NB4 (cell line): Measurements from ENCODE around the gene BORCS6.
A peak's percentile ranks its signal among the peaks of the same experiment; 100 is the strongest.
"Not testable (repeated sequence)": the region's sequence is repeated elsewhere in the genome, so short reads cannot be mapped to it uniquely, and the experiment has no call there.

Source experiments
- DNase-seq: peaks from one replicate; pipeline ENCODE4 v3.0.0; 2010; ENCODE audit warnings: low read depth
- H3K4me3 ChIP-seq: one replicate; pipeline ENCODE4 v1.5.1; 2011; ENCODE audit warnings: mild to moderate bottlenecking, low read depth, low read length, moderate library complexity
- MYC ChIP-seq: IDR thresholded peaks from 2 replicates; pipeline ENCODE4 v1.6.1; 2011; ENCODE audit warnings: low read depth, low read length
- POLR2A ChIP-seq: IDR thresholded peaks from 2 replicates; pipeline ENCODE4 v1.6.1; 2011; ENCODE audit warnings: mild to moderate bottlenecking; ENCODE audit not compliant: insufficient read length; ENCODE audit errors: extremely low read depth
- TF ChIP-seq, protein P1 (sequence below): IDR thresholded peaks from one replicate; pipeline ENCODE4 v1.5.1; 2012; ENCODE audit warnings: low read depth, low read length
- TF ChIP-seq, protein P2 (sequence below): IDR thresholded peaks from 2 replicates; pipeline ENCODE4 v1.6.1; 2011; ENCODE audit warnings: low read depth, low read length

BORCS6 gene

GRCh38 chr17:8220783-8221662, 31.0 kb upstream of the BORCS6 start:
- TF ChIP-seq POLR2A (no peak), MYC (peak; percentile 85)
- TF ChIP-seq, protein P1, sequence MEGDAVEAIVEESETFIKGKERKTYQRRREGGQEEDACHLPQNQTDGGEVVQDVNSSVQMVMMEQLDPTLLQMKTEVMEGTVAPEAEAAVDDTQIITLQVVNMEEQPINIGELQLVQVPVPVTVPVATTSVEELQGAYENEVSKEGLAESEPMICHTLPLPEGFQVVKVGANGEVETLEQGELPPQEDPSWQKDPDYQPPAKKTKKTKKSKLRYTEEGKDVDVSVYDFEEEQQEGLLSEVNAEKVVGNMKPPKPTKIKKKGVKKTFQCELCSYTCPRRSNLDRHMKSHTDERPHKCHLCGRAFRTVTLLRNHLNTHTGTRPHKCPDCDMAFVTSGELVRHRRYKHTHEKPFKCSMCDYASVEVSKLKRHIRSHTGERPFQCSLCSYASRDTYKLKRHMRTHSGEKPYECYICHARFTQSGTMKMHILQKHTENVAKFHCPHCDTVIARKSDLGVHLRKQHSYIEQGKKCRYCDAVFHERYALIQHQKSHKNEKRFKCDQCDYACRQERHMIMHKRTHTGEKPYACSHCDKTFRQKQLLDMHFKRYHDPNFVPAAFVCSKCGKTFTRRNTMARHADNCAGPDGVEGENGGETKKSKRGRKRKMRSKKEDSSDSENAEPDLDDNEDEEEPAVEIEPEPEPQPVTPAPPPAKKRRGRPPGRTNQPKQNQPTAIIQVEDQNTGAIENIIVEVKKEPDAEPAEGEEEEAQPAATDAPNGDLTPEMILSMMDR: no peak
- TF ChIP-seq, protein P2, sequence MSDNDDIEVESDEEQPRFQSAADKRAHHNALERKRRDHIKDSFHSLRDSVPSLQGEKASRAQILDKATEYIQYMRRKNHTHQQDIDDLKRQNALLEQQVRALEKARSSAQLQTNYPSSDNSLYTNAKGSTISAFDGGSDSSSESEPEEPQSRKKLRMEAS: peak; percentile 85
- H3K4me3 ChIP-seq: peak overlapping the region; percentile 59
- DNase-seq: peak; percentile 83

GRCh38 chr17:8214000-8214399, 24.0 kb upstream of the BORCS6 start:
- DNase-seq, H3K4me3 ChIP-seq: not testable (repeated sequence)

DNA sequence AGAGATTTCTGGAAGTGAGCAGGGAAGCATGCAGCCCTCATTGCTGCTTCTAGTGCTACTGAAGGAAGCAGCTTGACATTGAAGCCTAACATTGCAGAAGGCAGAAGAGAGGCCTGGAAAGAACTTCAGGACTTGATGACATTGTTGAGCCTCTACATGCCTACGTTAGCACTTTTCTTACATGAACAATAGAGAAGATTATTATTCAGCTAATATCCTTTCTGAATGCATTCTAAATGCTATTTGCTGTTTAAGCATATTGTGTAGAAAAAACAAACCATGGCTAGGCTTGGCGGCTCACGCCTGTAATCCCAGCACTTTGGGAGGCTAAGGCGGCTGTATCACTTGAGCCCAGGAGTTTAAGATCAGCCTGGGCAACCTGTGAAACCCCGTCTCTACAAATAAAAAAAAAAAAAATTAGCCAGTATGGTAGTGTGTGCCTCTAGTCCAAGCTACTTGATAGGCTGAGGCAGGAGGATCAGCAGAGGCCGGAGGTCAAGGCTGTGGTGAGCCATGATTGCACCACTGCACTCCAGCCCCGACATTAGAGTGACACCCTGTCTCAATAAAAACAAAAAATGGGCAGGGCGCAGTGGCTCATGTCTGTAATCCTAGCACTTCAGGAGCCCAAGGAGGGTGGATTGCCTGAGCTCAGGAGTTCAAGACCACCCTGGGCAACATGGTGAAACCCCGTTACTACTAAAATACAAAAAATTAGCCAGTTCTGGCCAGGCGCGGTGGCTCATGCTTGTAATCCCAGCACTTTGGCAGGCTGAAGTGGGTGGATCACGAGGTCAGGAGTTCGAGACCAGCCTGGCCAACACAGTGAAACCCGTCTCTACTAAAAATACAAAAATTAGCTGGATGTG, 22.6 kb upstream of the BORCS6 start:
- no peak overlapping the region for H3K4me3 ChIP-seq

DNA sequence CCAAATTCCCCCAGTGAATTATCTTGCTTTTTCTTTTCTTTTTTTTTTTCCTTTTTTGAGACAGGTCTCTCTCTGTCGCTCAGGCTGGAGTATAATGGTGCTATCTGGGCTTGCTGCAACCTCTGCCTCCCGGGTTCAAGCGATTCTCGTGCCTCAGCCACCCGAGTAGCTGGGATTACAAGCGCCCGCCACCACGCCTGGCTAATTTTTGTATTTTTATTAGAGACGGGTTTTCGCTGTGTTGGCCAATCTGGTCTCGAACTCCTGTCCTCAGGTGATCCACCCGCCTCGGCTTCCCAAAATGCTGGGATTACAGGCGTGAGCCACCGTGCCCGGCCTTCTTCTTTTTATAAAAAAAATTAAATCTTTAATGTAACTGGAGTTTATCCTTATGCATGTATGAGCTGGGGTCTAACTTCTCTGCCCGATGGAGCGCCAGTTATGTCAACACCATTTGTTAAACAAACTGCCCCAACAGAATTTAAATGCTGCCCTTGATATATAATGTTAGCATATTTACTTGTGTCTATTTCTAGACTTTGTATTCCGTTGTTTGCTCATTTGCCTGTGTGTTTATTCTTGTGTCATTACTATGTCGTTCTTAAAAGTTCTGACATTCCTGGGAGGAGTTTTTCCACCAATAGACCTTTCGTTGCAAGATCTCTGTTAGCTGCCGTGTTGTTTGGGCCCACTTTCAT, 20.9 kb upstream of the BORCS6 start:
- TF ChIP-seq POLR2A: no peak
- TF ChIP-seq, protein P1: no peak
- TF ChIP-seq MYC: no peak
- TF ChIP-seq, protein P2: no peak
- peak overlapping the region; percentile 90 for H3K4me3 ChIP-seq
- DNase-seq: no peak

More for the DNA sequence above, 22.6 kb upstream of the BORCS6 start:
- no peak for TF ChIP-seq MYC
- TF ChIP-seq, protein P2: no peak
- TF ChIP-seq, protein P1: no peak
- DNase-seq: peak; percentile 80

GRCh38 chr17:8209907-8210760, 20.2 kb upstream of the BORCS6 start, which contains the start of gene AURKB:
TSS of gene AURKB (minus strand) at chr17:8210575. CDS start at chr17:8210224, 351 bp downstream.
- peak; percentile 92 for DNase-seq
- TF ChIP-seq MYC (peak; percentile 72), POLR2A (peak; percentile 54)
- TF ChIP-seq, protein P2: peak; percentile 56
- TF ChIP-seq, protein P1: no peak
- H3K4me3 ChIP-seq: peak within 1 kb of the TSS; percentile 90
